Measurements from ENCODE around the gene DNM2.
A peak's percentile ranks its signal among the peaks of the same experiment; 100 is the strongest.
"Not testable (repeated sequence)": the region's sequence is repeated elsewhere in the genome, so short reads cannot be mapped to it uniquely, and the experiment has no call there.

The DNM2 gene

DNA sequence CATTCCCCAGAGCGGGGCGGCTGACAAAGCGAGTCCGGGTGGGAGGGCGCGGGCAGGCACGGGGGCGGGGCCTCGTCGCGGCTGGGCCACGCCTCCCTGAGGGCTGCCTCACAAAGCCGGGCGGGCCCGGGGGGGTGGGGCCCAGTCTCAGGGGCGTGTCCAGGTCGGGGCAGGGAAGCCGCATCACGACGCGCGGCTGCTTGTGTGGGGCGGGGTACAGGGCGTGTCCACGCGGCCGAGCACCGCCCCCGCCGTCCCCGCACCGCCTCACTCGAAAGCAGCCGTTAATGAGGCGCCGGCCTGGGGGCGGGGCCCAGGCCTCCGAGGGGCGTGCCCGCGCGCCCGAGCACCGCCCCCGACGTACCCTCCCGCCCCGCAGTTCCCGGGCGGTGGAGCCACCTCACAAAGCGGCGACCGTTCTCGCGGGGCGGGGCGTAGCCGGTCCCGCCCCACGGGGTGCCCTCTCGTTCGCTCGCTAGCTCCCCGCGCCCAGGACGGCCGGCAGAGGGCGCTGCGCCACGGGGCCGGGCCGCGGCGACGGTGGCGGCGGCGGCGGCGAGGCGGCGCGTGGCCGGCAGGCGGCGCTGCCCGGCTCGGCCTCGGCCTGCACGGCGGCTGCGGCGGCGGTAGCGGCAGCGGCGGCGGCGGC is 153.2 kb downstream of the DNM2 start, which contains the start of gene CARM1:
TSS of gene CARM1 (plus strand) at position 599 of the 649 bp plus-strand sequence. CDS start 150 bp downstream, outside the sequence.
- peak; percentile 99 for DNase-seq

DNA sequence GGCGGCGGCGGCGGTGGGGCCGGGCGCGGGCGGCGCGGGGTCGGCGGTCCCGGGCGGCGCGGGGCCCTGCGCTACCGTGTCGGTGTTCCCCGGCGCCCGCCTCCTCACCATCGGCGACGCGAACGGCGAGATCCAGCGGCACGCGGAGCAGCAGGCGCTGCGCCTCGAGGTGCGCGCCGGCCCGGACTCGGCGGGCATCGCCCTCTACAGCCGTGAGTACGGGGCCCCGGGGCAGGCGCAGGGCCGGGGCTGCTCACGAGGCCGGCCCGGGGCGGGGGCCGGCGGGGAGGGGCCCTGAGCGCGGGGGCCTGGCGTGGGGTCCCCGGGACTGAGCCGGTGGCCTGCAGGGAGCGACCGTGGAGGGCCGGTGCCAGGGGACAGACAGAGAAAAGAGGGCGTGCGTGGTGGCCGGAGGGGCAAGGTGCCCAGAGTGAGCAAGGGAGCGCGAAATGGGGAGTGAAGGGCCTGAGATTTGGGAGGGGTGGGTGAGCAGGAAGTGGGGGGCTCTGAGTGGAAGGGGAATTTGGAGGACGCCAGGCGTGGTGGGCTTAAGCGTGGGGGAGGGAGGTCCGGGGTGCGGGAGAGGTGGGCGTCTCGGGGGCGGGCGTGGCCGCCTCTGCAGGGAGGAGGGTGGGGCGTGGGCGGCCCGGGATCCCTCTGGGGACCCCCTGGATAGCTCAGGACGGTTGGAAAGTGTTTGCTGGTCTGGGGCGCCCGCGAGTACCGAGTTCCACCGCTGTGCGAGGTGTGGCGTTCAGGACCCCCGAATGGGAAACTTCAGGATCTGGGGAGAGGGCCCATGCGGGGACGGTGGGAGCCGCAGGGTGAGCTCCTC is 154.0 kb downstream of the DNM2 start:
- DNase-seq: no peak

DNA sequence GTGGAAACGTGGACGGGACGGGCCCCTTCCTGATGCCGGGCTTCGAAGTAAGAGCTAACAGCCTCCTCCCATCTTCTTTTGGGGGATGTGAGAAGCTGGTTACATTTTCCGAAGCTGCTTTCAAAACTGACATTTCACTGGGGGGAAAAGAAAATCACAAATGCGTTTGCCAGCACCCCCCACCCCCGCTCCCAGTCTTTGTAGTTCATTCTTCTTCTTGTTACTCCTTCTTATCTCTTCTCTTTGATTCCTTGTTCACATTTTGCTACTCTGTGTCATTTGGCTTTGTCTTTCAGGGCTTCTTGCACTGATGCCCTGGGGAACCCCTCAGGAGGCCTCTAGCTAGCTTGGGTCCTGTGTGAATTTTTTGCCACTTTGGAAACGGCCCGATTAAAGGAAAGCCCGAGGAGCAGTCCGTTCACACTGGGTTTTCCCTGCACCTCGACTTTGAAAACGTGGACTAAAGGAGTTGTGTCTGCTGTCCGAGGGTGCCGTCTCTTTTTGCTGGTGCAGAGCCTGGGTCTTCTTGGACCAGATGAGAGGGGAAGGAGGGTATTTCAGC is 154.7 kb downstream of the DNM2 start:
- DNase-seq: no peak

DNA sequence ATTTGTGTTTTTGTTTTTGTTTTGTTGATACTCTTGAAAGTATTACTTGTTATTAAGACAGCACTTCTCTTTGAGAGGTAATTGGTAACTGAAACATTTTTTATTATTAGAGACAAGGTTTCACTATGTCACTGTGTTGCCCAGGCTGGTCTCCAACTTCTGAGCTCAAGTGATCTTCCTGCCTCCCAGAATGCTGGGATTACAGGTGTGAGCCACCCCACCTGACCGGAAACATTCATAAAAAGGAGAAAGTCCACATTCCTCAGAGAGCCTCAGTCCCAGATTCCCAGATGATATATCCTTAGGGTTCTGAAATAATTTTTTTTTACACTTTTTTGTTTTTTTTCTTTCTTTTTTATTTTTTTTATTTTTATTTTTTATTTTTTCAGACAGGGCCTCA is 156.1 kb downstream of the DNM2 start:
- DNase-seq: no peak

DNA sequence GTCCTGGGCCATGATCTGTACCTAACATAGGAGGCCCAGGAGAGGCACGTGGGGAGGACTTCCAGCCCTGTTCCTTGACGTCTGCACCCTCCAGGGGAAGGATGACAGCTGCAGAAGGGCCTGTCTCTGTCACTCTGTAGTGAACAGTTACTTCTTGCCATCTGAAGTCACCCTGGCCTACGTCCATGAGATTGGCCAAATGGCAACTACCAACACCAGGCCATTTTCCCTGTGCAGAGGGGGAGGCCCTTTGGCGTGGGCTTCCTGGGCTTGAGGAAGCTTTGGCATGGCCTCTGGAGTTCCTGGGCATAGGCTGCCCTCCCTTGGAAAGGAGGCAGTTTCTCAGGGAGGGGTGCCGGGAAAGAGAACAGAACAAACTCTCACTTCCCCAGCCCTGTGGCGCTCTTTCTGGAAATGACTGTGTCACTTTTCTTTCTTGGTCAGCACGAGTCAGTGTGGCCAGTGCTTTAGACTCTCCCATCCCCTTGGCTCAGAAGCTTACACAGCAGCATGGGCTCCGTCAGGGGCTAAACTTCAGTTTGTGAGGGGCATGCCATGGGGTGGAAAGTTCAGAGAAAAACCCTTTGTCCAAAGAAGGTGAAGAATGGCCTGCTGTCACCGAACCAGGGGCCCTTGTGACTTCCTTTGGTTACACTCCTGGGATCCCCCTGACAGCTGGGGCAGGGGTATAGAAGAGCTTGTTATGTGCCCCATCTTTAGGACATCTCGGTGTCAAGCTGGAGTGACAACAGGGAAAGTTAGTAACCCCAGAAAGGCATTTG is 158.8 kb downstream of the DNM2 start:
- DNase-seq: no peak

DNA sequence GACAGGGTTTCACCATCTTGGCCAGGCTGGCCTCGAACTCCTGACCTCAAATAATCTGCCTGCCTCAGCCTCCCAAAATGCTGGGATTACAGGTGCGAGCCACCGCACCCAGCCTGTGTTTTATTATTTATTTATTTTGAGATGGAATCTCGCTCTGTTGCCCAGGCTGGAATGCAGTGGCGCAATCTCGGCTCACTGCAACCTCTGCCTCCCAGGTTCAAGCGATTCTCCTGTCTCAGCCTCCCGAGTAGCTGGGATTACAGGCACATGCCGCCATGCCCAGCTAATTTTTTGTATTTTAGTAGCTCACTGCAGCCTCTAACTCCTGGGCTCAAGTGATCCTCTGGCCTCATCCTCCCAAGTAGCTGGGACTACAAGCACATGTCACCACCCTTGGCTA is 159.7 kb downstream of the DNM2 start:
- not testable (repeated sequence) for DNase-seq

DNA sequence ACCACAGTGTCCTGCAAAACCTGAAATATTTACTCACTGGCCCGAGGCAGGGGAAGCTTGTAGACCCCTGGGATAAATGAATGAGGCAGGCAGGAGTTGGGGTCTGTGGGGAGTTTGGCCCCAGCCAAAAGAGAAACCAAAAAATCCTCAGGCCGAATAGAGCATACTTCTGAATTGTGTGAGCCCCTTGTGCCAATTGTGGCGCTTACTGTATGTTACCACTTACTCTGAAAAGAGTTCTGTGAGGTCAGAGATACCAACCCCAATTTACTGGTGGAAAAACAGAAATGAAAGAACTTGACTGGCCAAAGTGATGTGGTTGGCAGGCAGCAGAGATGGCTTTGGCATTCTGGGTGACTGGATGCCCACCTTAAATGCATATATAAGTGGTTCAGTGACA is 160.4 kb downstream of the DNM2 start:
- no peak for DNase-seq

Measured in islet precursor cell (in vitro differentiated cells).